22Rv1 (cell line): ENCODE data around the gene TLR7.

Source experiments
- ZFX ChIP-seq: fragments of 450-650 bp; IDR thresholded peaks from 2 replicates; pipeline ENCODE4 v1.6.1; 2017; ENCODE audit warnings: antibody characterized with exemption, borderline replicate concordance
- TF ChIP-seq, protein P1 (sequence below): fragments of 450-650 bp; IDR thresholded peaks from 2 replicates; pipeline ENCODE4 v1.5.1; 2017; ENCODE audit warnings: mild to moderate bottlenecking

DNA sequence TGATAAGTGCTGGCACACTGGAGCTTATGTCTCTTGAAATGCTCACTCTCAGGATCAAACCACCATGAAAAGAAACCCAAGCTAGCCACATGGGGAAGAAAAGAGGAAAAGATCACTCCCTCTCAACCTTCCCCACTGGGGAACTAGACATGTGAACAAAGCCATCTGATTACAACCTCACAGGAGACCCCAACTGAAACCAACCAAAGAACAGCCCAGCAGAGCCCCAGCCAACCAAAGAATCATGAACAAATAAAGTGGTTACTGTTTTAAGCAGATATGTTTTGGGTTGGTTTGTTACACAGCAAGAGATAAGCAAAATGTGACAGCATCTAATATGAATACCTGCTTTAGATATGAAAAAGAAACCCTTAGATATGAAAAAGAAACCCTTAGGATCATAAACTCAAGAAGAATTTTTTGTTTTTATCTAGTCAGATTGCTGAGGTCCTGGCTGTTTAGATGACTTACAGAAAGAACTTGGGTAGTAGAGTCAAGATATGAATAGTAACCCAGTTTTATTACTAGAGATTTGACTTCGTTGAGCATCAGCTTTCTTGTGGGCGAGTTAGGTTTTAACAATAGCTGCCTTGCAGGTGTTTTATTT is 23.7 kb upstream of the TLR7 start:
- TF ChIP-seq, protein P1, sequence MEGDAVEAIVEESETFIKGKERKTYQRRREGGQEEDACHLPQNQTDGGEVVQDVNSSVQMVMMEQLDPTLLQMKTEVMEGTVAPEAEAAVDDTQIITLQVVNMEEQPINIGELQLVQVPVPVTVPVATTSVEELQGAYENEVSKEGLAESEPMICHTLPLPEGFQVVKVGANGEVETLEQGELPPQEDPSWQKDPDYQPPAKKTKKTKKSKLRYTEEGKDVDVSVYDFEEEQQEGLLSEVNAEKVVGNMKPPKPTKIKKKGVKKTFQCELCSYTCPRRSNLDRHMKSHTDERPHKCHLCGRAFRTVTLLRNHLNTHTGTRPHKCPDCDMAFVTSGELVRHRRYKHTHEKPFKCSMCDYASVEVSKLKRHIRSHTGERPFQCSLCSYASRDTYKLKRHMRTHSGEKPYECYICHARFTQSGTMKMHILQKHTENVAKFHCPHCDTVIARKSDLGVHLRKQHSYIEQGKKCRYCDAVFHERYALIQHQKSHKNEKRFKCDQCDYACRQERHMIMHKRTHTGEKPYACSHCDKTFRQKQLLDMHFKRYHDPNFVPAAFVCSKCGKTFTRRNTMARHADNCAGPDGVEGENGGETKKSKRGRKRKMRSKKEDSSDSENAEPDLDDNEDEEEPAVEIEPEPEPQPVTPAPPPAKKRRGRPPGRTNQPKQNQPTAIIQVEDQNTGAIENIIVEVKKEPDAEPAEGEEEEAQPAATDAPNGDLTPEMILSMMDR = no peak
- no peak for TF ChIP-seq ZFX
